ENCODE measurements around the gene DEPDC7.
"Not testable (repeated sequence)": the region's sequence is repeated elsewhere in the genome, so short reads cannot be mapped to it uniquely, and the experiment has no call there.

DEPDC7 gene

GRCh38 chr11:33015621-33016551 is at the start of gene DEPDC7:
DEPDC7 (plus strand) TSS chr11:33015878; CDS start chr11:33015956, 78 bp downstream.
- TF ChIP-seq CTCF (IDR thresholded peaks at IDR 0.05; ENCODE audit: low read depth, low read length, poor library complexity, severe bottlenecking) (no peak), EZH2phosphoT487 (IDR thresholded peaks at IDR 0.05; ENCODE audit: borderline replicate concordance, low read length) (no peak)
- Histone ChIP-seq H3K4me2 (ENCODE audit: low read length) (no peak within 1 kb of the TSS), H3K27ac (ENCODE audit: low read depth, low read length) (no peak within 1 kb of the TSS), H3K79me2 (ENCODE audit: control insufficient read depth, low read length) (no peaks in the 10 kb centered on the region), H3K4me1 (ENCODE audit: control insufficient read depth, low read length) (no peaks in the 10 kb centered on the region), H3K27me3 (ENCODE audit: control insufficient read depth, low read length) (peaks cover 21% of the 10 kb centered on the region; the same call in 1 of the 2 replicates), H3F3A (ENCODE audit: control insufficient read depth, insufficient read depth) (no peaks in the 10 kb centered on the region), H3K9me3 (ENCODE audit: control insufficient read depth, insufficient read depth, low read length) (no peaks in the 10 kb centered on the region), H3K9me2 (replicated peaks; ENCODE audit: control insufficient read depth, low read length) (no peaks in the 10 kb centered on the region), H4K20me1 (ENCODE audit: control insufficient read depth, insufficient read depth, low read depth, low read length) (no peaks in the 10 kb centered on the region), H3K36me3 (ENCODE audit: control insufficient read depth, low read length) (no peaks in the 10 kb centered on the region), H3K4me3 (ENCODE audit: low read length) (no peak within 1 kb of the TSS)

- Histone ChIP-seq H3K4me3 (ENCODE audit: low read length) (no peak overlapping the region), H3K4me2 (ENCODE audit: low read length) (no peak overlapping the region), H3K27me3 (ENCODE audit: control insufficient read depth, low read length) (no peaks in the 10 kb centered on the region), H4K20me1 (ENCODE audit: control insufficient read depth, insufficient read depth, low read depth, low read length) (no peaks in the 10 kb centered on the region), H3K9me2 (replicated peaks; ENCODE audit: control insufficient read depth, low read length) (no peaks in the 10 kb centered on the region), H3F3A (ENCODE audit: control insufficient read depth, insufficient read depth) (no peaks in the 10 kb centered on the region), H3K36me3 (ENCODE audit: control insufficient read depth, low read length) (peaks cover 56% of the 10 kb centered on the region), H3K4me1 (ENCODE audit: control insufficient read depth, low read length) (no peaks in the 10 kb centered on the region), H3K27ac (ENCODE audit: low read depth, low read length) (no peak overlapping the region), H3K9me3 (ENCODE audit: control insufficient read depth, insufficient read depth, low read length) (no peaks in the 10 kb centered on the region), H3K79me2 (ENCODE audit: control insufficient read depth, low read length) (no peaks in the 10 kb centered on the region)
- no peak for TF ChIP-seq EZH2phosphoT487 (IDR thresholded peaks at IDR 0.05; ENCODE audit: borderline replicate concordance, low read length)
- TF ChIP-seq CTCF (IDR thresholded peaks at IDR 0.05; ENCODE audit: low read depth, low read length, poor library complexity, severe bottlenecking), result no peak
Observed at GRCh38 chr11:32968541-32968940, 47.1 kb upstream of the DEPDC7 start.

- H3K4me2 ChIP-seq (ENCODE audit: low read length); H3K27me3 ChIP-seq (ENCODE audit: control insufficient read depth, low read length); H3K9me3 ChIP-seq (ENCODE audit: control insufficient read depth, insufficient read depth, low read length); H3K9me2 ChIP-seq (replicated peaks; ENCODE audit: control insufficient read depth, low read length); H3K79me2 ChIP-seq (ENCODE audit: control insufficient read depth, low read length); H3F3A ChIP-seq (ENCODE audit: control insufficient read depth, insufficient read depth); H3K4me1 ChIP-seq (ENCODE audit: control insufficient read depth, low read length); H3K4me3 ChIP-seq (ENCODE audit: low read length); H3K27ac ChIP-seq (ENCODE audit: low read depth, low read length); H4K20me1 ChIP-seq (ENCODE audit: control insufficient read depth, insufficient read depth, low read depth, low read length): not testable (repeated sequence)
- H3K36me3 ChIP-seq (ENCODE audit: control insufficient read depth, low read length), result peaks cover 55% of the 10 kb centered on the region
Observed at GRCh38 chr11:32972233-32972632, 43.4 kb upstream of the DEPDC7 start.

GRCh38 chr11:32972781-32973180 is 42.9 kb upstream of the DEPDC7 start:
- H4K20me1 ChIP-seq (ENCODE audit: control insufficient read depth, insufficient read depth, low read depth, low read length), result no peaks in the 10 kb centered on the region
- no peak overlapping the region for H3K4me3 ChIP-seq (ENCODE audit: low read length)
- no peaks in the 10 kb centered on the region for H3F3A ChIP-seq (ENCODE audit: control insufficient read depth, insufficient read depth)
- no peaks in the 10 kb centered on the region for H3K27me3 ChIP-seq (ENCODE audit: control insufficient read depth, low read length)
- H3K79me2 ChIP-seq (ENCODE audit: control insufficient read depth, low read length), result no peaks in the 10 kb centered on the region
- no peaks in the 10 kb centered on the region for H3K9me3 ChIP-seq (ENCODE audit: control insufficient read depth, insufficient read depth, low read length)
- no peaks in the 10 kb centered on the region for H3K4me1 ChIP-seq (ENCODE audit: control insufficient read depth, low read length)
- no peak overlapping the region for H3K4me2 ChIP-seq (ENCODE audit: low read length)
- no peak overlapping the region for H3K27ac ChIP-seq (ENCODE audit: low read depth, low read length)
- H3K9me2 ChIP-seq (replicated peaks; ENCODE audit: control insufficient read depth, low read length), result no peaks in the 10 kb centered on the region
- no peak for TF ChIP-seq EZH2phosphoT487 (IDR thresholded peaks at IDR 0.05; ENCODE audit: borderline replicate concordance, low read length)
- no peak for TF ChIP-seq CTCF (IDR thresholded peaks at IDR 0.05; ENCODE audit: low read depth, low read length, poor library complexity, severe bottlenecking)
- H3K36me3 ChIP-seq (ENCODE audit: control insufficient read depth, low read length), result peaks cover 60% of the 10 kb centered on the region

All from DOHH2 (cell line).